ENCODE results near the gene SMARCC1.
"Not testable (repeated sequence)": the region's sequence is repeated elsewhere in the genome, so short reads cannot be mapped to it uniquely, and the experiment has no call there.

Gene SMARCC1

GRCh38 chr3:47743352-47743751, 38.3 kb downstream of the SMARCC1 start:
- ATAC-seq; H3K4me1 Mint-ChIP-seq; H3K4me3 Mint-ChIP-seq; DNase-seq (ENCODE audit: low spot score in 2 of 2); H3K9me3 Mint-ChIP-seq; H3K27ac Mint-ChIP-seq: not testable (repeated sequence)
- peaks cover 89% of the 10 kb centered on the region for H3K36me3 Mint-ChIP-seq

DNA sequence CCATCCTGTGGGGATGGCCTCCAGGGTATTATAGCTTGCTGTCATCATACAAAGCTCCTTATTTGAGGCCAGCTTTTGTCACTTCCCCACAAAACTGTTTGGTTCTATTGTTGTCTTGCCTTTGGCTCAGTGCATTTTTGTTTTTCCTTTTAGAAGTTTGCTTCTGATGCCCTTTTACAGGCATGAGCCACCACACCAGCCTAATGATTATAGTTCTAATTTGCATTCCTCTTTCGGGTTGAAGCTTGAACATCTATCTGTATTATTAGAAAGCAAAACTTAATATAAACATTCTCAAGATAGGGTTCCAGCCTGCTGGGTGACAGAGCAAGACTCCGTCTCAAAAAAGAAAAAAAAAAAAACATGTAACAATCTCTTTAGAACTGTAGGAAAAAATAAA, 39.8 kb downstream of the SMARCC1 start:
- Mint-ChIP-seq H3K27ac (no peak overlapping the region), H3K4me3 (no peak overlapping the region), H3K4me1 (no peaks in the 10 kb centered on the region), H3K36me3 (peaks cover 94% of the 10 kb centered on the region), H3K9me3 (no peaks in the 10 kb centered on the region)
- DNase-seq (ENCODE audit: low spot score in 2 of 2) (no peak), ATAC-seq (no peak)

DNA sequence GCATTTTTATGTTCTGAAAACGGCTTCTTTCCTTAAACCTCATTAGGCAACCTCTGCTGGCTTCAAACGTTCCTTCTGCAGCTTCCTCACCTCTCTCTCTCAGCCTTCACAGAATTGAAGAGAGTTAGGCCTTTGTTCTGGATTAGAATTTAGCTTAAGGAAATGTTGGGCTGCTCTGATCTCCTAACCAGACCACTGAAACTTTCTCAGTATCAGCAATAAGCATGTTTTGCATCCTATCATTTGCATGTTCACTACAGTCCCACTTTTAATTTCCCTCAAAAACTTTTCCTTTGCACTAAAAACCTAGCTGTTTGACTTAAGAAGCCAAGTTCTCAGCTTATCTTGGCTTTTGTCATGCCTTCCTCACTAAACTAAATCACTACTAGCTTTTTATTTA, 49.5 kb downstream of the SMARCC1 start:
- H3K27ac Mint-ChIP-seq = peak overlapping the region; percentile 65
- H3K4me3 Mint-ChIP-seq = no peak overlapping the region
- H3K36me3 Mint-ChIP-seq = peaks cover 99% of the 10 kb centered on the region
- ATAC-seq (no peak), DNase-seq (ENCODE audit: low spot score in 2 of 2) (no peak)
- H3K4me1 Mint-ChIP-seq = no peaks in the 10 kb centered on the region
- H3K9me3 Mint-ChIP-seq = no peaks in the 10 kb centered on the region

- no peak for DNase-seq (ENCODE audit: low spot score in 2 of 2)
- no peak overlapping the region for H3K4me3 Mint-ChIP-seq
- no peaks in the 10 kb centered on the region for H3K9me3 Mint-ChIP-seq
- H3K4me1 Mint-ChIP-seq = no peaks in the 10 kb centered on the region
- ATAC-seq = no peak
- no peak overlapping the region for H3K27ac Mint-ChIP-seq
- peaks cover 99% of the 10 kb centered on the region for H3K36me3 Mint-ChIP-seq
Measured at GRCh38 chr3:47731061-47731460, 50.6 kb downstream of the SMARCC1 start.

DNA sequence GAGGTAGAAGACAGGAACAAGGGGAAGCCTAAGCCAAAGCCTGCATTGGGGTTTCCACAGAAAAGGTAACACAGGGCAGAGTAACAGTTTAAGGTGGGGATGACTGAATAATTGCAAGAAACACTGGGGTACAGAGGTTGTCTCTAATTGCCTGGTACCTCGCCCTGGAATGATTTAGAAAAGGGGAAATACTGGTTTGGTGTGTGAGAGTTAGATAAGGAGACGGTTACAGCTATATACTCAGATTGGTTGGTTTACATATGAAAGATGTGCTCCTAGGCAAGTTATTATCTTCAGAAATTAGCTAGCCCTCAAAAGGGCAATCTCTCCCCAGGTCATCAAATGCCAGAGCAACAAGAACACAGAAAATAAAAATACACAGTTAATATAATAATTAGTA, 58.8 kb downstream of the SMARCC1 start:
- Mint-ChIP-seq H3K9me3 (no peaks in the 10 kb centered on the region), H3K36me3 (peaks cover 96% of the 10 kb centered on the region), H3K4me3 (no peak overlapping the region), H3K27ac (no peak overlapping the region), H3K4me1 (peaks cover 6% of the 10 kb centered on the region)
- no peak for DNase-seq (ENCODE audit: low spot score in 2 of 2)
- no peak for ATAC-seq

DNA sequence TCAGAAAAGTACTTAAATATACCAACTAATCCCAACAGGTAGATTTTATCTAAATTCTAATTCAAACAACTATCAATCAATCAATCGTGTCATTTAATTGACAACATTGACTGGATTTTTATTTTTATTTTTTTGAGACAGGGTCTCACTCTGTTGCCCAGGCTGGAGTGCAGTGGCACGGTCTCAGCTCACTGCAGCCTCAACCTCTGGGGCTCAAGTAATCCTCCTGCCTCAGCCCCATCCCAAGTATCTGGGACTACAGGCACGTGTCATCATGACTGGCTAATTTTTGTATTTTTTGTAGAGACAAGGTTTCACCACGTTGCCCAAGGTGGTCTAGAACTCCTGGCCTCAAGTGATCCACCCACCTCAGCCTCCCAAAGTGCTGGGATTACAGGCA, 64.2 kb downstream of the SMARCC1 start:
- ATAC-seq; H3K4me1 Mint-ChIP-seq; H3K4me3 Mint-ChIP-seq; H3K9me3 Mint-ChIP-seq; DNase-seq (ENCODE audit: low spot score in 2 of 2): not testable (repeated sequence)
- Mint-ChIP-seq H3K36me3 (peaks cover 95% of the 10 kb centered on the region), H3K27ac (peak overlapping the region; percentile 84)

GRCh38 chr3:47716656-47717055, 65.0 kb downstream of the SMARCC1 start:
- Mint-ChIP-seq H3K4me3 (no peak overlapping the region), H3K27ac (peak overlapping the region; percentile 84), H3K36me3 (peaks cover 95% of the 10 kb centered on the region), H3K9me3 (no peaks in the 10 kb centered on the region), H3K4me1 (peaks cover 6% of the 10 kb centered on the region)
- DNase-seq (ENCODE audit: low spot score in 2 of 2) (no peak), ATAC-seq (no peak)

GRCh38 chr3:47715928-47716327, 65.8 kb downstream of the SMARCC1 start:
- no peaks in the 10 kb centered on the region for H3K9me3 Mint-ChIP-seq
- no peak for ATAC-seq
- H3K27ac Mint-ChIP-seq = peak overlapping the region; percentile 4
- peaks cover 95% of the 10 kb centered on the region for H3K36me3 Mint-ChIP-seq
- no peak for DNase-seq (ENCODE audit: low spot score in 2 of 2)
- H3K4me3 Mint-ChIP-seq = no peak overlapping the region
- peaks cover 6% of the 10 kb centered on the region for H3K4me1 Mint-ChIP-seq

- Mint-ChIP-seq H3K4me3 (no peak overlapping the region), H3K4me1 (peaks cover 6% of the 10 kb centered on the region), H3K9me3 (no peaks in the 10 kb centered on the region), H3K27ac (no peak overlapping the region), H3K36me3 (peaks cover 95% of the 10 kb centered on the region)
- DNase-seq (ENCODE audit: low spot score in 2 of 2) (no peak), ATAC-seq (no peak)
Measured at GRCh38 chr3:47714606-47715005, 67.1 kb downstream of the SMARCC1 start.

GRCh38 chr3:47713655-47714054, 68.0 kb downstream of the SMARCC1 start:
- ATAC-seq (no peak), DNase-seq (ENCODE audit: low spot score in 2 of 2) (no peak)
- H3K36me3 Mint-ChIP-seq = peaks cover 95% of the 10 kb centered on the region
- H3K9me3 Mint-ChIP-seq = no peaks in the 10 kb centered on the region
- H3K4me1 Mint-ChIP-seq = peaks cover 6% of the 10 kb centered on the region
- no peak overlapping the region for H3K4me3 Mint-ChIP-seq
- H3K27ac Mint-ChIP-seq = no peak overlapping the region

DNA sequence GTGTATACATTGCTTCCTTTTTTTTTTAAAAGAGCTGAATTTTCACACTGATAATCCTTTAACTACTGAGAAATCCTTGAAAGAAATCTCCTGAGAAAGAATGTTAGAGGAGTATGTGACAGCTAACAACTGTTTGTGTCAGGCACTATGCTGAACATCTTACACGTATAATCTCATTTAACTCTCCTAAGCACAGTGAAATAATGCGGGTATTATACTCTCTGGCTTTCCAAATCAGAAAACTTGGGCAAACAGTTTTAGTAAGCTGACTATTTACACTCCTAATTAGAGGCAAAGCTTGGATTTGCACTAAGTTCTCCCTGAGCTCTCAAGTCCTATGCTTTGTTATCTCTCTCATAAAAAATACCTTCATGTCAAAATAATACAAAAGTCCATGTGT, 69.3 kb downstream of the SMARCC1 start:
- no peak for ATAC-seq
- Mint-ChIP-seq H3K4me3 (no peak overlapping the region), H3K36me3 (peaks cover 95% of the 10 kb centered on the region), H3K27ac (peak overlapping the region; percentile 17), H3K9me3 (no peaks in the 10 kb centered on the region), H3K4me1 (peaks cover 6% of the 10 kb centered on the region)
- DNase-seq (ENCODE audit: low spot score in 2 of 2) = no peak

- ATAC-seq (no peak), DNase-seq (ENCODE audit: low spot score in 2 of 2) (no peak)
- Mint-ChIP-seq H3K27ac (peak overlapping the region; percentile 5), H3K36me3 (peaks cover 95% of the 10 kb centered on the region), H3K9me3 (no peaks in the 10 kb centered on the region), H3K4me3 (no peak overlapping the region), H3K4me1 (peaks cover 6% of the 10 kb centered on the region)
Measured at GRCh38 chr3:47711596-47711995, 70.1 kb downstream of the SMARCC1 start.

DNA sequence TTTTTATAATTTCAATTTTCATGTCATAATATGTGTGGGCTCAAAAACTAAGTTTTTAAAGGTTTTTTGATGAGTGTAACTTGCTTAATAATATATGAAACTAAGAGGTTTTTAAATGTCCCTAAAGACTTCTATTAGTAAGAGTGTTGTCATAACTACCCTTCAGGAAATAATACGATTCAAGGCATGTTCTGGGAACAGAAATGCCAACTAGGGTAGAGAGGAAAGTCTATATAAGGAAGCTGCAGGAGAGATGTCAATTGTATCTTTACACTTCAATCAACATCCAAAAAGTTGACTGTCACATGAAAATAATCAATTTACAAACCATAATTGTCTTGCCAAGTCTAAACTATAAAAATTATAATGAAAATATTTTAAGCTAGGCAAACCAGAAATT, 76.3 kb downstream of the SMARCC1 start:
- Mint-ChIP-seq H3K4me3 (no peak overlapping the region), H3K4me1 (no peaks in the 10 kb centered on the region), H3K9me3 (no peaks in the 10 kb centered on the region), H3K27ac (no peak overlapping the region), H3K36me3 (peaks cover 100% of the 10 kb centered on the region)
- ATAC-seq (no peak), DNase-seq (ENCODE audit: low spot score in 2 of 2) (no peak)

GRCh38 chr3:47704237-47704612, 77.5 kb downstream of the SMARCC1 start:
- Mint-ChIP-seq H3K4me1 (no peaks in the 10 kb centered on the region), H3K36me3 (peaks cover 100% of the 10 kb centered on the region), H3K27ac (no peak overlapping the region), H3K4me3 (no peak overlapping the region), H3K9me3 (no peaks in the 10 kb centered on the region)
- DNase-seq (ENCODE audit: low spot score in 2 of 2) (no peak), ATAC-seq (no peak)

GRCh38 chr3:47701388-47701787, 80.3 kb downstream of the SMARCC1 start:
- DNase-seq (ENCODE audit: low spot score in 2 of 2) = no peak
- H3K4me1 Mint-ChIP-seq = no peaks in the 10 kb centered on the region
- peaks cover 100% of the 10 kb centered on the region for H3K36me3 Mint-ChIP-seq
- H3K27ac Mint-ChIP-seq = peak overlapping the region; percentile 29
- H3K4me3 Mint-ChIP-seq = no peak overlapping the region
- ATAC-seq = no peak
- H3K9me3 Mint-ChIP-seq = no peaks in the 10 kb centered on the region

DNA sequence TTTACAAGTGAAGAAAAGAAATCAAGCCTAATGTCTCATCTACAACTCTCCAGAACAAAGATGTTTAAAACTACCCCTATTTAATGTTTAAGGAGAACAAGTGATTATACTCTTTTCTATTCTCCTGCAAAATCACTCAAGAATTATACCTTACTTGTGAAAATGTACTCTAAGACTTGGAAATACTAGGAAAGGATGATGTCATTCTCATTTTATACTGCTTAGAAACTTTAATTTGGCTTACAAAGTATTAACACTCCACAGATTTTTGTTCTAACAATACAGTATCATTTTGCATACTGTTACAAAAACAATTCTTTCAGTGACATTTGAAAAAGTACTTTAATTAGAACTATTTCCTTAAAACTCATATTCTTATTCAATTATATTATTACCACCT, 89.5 kb downstream of the SMARCC1 start:
- Mint-ChIP-seq H3K4me1 (no peaks in the 10 kb centered on the region), H3K36me3 (peaks cover 100% of the 10 kb centered on the region), H3K9me3 (no peaks in the 10 kb centered on the region), H3K27ac (no peak overlapping the region), H3K4me3 (no peak overlapping the region)
- ATAC-seq (no peak), DNase-seq (ENCODE audit: low spot score in 2 of 2) (no peak)

DNA sequence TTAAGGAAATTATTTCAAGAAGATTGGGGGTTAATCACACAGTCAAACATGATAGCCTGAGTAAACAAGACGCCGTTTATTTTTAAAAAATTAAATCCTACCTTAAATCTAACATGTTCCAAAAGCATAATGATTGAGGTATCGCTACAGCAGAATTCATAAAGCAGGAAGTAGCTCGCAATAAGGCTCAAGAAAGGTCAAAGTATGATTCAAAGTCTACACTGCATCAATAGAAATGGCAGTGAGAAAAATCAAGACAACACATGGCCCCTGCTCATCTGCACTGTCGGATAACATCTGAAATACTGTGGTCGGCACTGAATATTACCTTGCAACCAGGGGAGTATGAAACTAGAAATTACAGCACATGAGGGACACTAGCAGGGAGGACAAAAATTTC, 93.2 kb downstream of the SMARCC1 start:
- ATAC-seq = no peak
- no peaks in the 10 kb centered on the region for H3K4me1 Mint-ChIP-seq
- H3K36me3 Mint-ChIP-seq = peaks cover 100% of the 10 kb centered on the region
- H3K27ac Mint-ChIP-seq = no peak overlapping the region
- H3K9me3 Mint-ChIP-seq = no peaks in the 10 kb centered on the region
- no peak for DNase-seq (ENCODE audit: low spot score in 2 of 2)
- no peak overlapping the region for H3K4me3 Mint-ChIP-seq
